ENCODE data around the gene DPP7. TPM values are rescaled to one million over a fixed set of nuclear protein-coding genes. Genes with fewer than 3 reads are reported as not detected.
A peak's percentile ranks its signal among the peaks of the same experiment; 100 is the strongest.

The DPP7 gene
- total and polyA plus RNA-seq, 2 donors (not counting 1 experiment from before 2014, with no cell fraction given): 324 to 506 TPM

DNA sequence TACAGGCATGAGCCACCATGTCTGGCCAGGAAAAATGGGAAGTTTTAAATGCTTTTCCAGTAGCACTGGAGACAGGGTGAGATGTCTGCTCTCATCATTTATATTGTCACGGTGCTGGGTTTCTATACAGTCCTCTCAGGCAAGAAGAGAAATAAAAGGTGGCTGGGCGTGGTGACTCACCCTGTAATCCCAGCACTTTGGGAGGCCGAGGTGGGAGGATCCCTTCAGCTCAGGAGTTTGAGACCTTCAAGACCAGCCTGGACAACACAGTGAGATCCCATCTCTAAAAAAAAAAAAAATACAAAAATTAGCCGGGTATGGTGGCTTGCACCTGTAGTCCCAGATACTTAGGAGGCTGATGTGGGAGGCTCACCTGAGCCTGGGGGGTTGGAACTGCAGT is 19.7 kb upstream of the DPP7 start:
- POLR2A ChIA-PET: no interaction called here
- Histone ChIP-seq H3K4me1 (ENCODE audit: control insufficient read depth in 2 of 2, insufficient read depth in 2 of 2, low read length in 2 of 2) (peaks cover 16 to 18% of the 10 kb centered on the region in 2 donors), H4K20me1 (ENCODE audit: control insufficient read depth, insufficient read depth, low read length, poor library complexity, severe bottlenecking) (no peaks in the 10 kb centered on the region), H3K36me3 (replicated peaks in 1 of 2; ENCODE audit: control extremely low read depth in 1 of 2, control insufficient read depth in 1 of 2, extremely low read depth in 1 of 2, insufficient read depth in 2 of 2, low read length in 1 of 2) (no peaks in the 10 kb centered on the region), H3K27me3 (replicated peaks in 1 of 4; ENCODE audit: control extremely low read depth in 1 of 4, control insufficient read depth in 3 of 4, insufficient read depth in 4 of 4, low read length in 3 of 4) (peaks cover 0 to 36% (median 18%) of the 10 kb centered on the region in 4 experiments), H3K4me3 (ENCODE audit: control extremely low read depth in 1 of 5, extremely low read depth in 1 of 5, insufficient read depth in 1 of 5, low read depth in 2 of 5, low read length in 4 of 5) (no peak overlapping the region), H3K9ac (ENCODE audit: low read length) (no peak overlapping the region), H3K4me2 (replicated peaks; ENCODE audit: low read depth, low read length, poor library complexity, severe bottlenecking) (no peak overlapping the region), H2AFZ (ENCODE audit: insufficient read depth, low read depth, low read length, poor library complexity, severe bottlenecking) (no peak overlapping the region), H3K27ac (ENCODE audit: low read length in 2 of 2) (no peak overlapping the region), H3K9me3 (ENCODE audit: control extremely low read depth in 1 of 3, control insufficient read depth in 2 of 3, insufficient read depth in 1 of 3, low read length in 2 of 3) (peaks cover 0 to 21% (median 0%) of the 10 kb centered on the region in 3 donors), H3K79me2 (ENCODE audit: control insufficient read depth, insufficient read depth, low read length) (peaks cover 2% of the 10 kb centered on the region)
- peaks cover 4% of the 10 kb centered on the region for H3K4me1 Mint-ChIP-seq
- CTCF ChIA-PET: interaction anchor here (0.6 to 0.7 kb wide), 2 partner anchors 186 to 484 kb away, joined by 3 read pairs; no protein-coding TSS in a partner anchor
- H3K27ac Mint-ChIP-seq: no peak overlapping the region
- peaks cover 30% of the 10 kb centered on the region for H3K27me3 Mint-ChIP-seq
- no peak overlapping the region for H3K4me3 Mint-ChIP-seq
- ATAC-seq (ENCODE audit: low read depth): no peak
- intact Hi-C loops (cut with micrococcal nuclease): no loop called here
- DNase-seq: no peak
- H3K9me3 Mint-ChIP-seq (ENCODE audit: insufficient read depth): no peaks in the 10 kb centered on the region
- no peak for TF ChIP-seq EZH2 (IDR thresholded peaks at IDR 0.05; ENCODE audit: borderline replicate concordance, insufficient read depth, low read depth, low read length, poor library complexity, severe bottlenecking)
- TF ChIP-seq, protein P1, sequence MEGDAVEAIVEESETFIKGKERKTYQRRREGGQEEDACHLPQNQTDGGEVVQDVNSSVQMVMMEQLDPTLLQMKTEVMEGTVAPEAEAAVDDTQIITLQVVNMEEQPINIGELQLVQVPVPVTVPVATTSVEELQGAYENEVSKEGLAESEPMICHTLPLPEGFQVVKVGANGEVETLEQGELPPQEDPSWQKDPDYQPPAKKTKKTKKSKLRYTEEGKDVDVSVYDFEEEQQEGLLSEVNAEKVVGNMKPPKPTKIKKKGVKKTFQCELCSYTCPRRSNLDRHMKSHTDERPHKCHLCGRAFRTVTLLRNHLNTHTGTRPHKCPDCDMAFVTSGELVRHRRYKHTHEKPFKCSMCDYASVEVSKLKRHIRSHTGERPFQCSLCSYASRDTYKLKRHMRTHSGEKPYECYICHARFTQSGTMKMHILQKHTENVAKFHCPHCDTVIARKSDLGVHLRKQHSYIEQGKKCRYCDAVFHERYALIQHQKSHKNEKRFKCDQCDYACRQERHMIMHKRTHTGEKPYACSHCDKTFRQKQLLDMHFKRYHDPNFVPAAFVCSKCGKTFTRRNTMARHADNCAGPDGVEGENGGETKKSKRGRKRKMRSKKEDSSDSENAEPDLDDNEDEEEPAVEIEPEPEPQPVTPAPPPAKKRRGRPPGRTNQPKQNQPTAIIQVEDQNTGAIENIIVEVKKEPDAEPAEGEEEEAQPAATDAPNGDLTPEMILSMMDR (IDR thresholded peaks at IDR 0.05): no peak
- WGBS (ENCODE audit: insufficient coverage): 81% methylated on average over 3 of the region's 4 CpGs

DNA sequence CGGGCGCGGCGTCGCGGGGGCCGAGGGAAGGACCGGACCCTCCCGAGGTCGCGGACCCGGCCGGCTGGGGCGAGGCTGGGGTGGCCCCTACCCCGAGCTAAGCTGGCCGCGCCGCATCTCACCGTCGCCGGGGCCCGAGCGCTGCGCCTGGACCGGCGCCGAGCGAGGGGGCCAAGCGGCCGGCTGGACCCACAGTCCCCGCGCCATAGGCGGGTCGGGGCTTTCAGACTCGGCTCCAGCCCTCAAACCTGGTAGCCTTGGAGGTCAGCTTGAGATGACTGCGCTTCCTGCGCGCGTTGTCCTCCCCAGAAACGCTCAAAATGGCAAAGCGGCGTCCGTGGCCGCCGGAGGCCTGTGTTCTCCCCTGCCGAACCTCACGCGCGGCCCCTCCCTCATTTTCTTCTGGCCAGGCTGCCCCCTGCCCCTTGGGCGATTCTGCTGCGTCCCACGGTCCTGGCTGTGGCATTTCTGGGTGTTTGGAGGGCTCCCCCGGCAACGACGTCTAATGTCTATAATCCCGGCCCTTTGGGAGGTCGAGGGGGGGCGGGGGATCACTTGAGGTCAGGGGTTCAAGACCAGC is 15.7 kb upstream of the DPP7 start:
- DNase-seq (peak; percentile 39), ATAC-seq (ENCODE audit: low read depth) (peak; percentile 1)
- Histone ChIP-seq H3K9me3 (ENCODE audit: control extremely low read depth in 1 of 3, control insufficient read depth in 2 of 3, insufficient read depth in 1 of 3, low read length in 2 of 3) (peaks cover 0 to 8% (median 0%) of the 10 kb centered on the region in 3 donors), H2AFZ (ENCODE audit: insufficient read depth, low read depth, low read length, poor library complexity, severe bottlenecking) (peak overlapping the region; percentile 86), H4K20me1 (ENCODE audit: control insufficient read depth, insufficient read depth, low read length, poor library complexity, severe bottlenecking) (no peaks in the 10 kb centered on the region), H3K4me3 (ENCODE audit: control extremely low read depth in 1 of 5, extremely low read depth in 1 of 5, insufficient read depth in 1 of 5, low read depth in 2 of 5, low read length in 4 of 5) (peak overlapping the region in 4 of 5 experiments; percentile 71 to 82 (median 74)), H3K9ac (ENCODE audit: low read length) (peak overlapping the region; percentile 84), H3K4me1 (ENCODE audit: control insufficient read depth in 2 of 2, insufficient read depth in 2 of 2, low read length in 2 of 2) (peaks cover 28 to 32% of the 10 kb centered on the region in 2 donors), H3K27me3 (replicated peaks in 1 of 4; ENCODE audit: control extremely low read depth in 1 of 4, control insufficient read depth in 3 of 4, insufficient read depth in 4 of 4, low read length in 3 of 4) (peaks cover 0 to 3% (median 0%) of the 10 kb centered on the region in 4 experiments), H3K79me2 (ENCODE audit: control insufficient read depth, insufficient read depth, low read length) (peaks cover 29% of the 10 kb centered on the region), H3K36me3 (replicated peaks in 1 of 2; ENCODE audit: control extremely low read depth in 1 of 2, control insufficient read depth in 1 of 2, extremely low read depth in 1 of 2, insufficient read depth in 2 of 2, low read length in 1 of 2) (no peaks in the 10 kb centered on the region), H3K4me2 (replicated peaks; ENCODE audit: low read depth, low read length, poor library complexity, severe bottlenecking) (peak overlapping the region; percentile 94), H3K27ac (ENCODE audit: low read length in 2 of 2) (peak overlapping the region in 1 of 2 donors; percentile 93)
- Mint-ChIP-seq H3K27ac (peak overlapping the region; percentile 62), H3K27me3 (peaks cover 10% of the 10 kb centered on the region), H3K4me1 (peaks cover 31% of the 10 kb centered on the region), H3K9me3 (ENCODE audit: insufficient read depth) (no peaks in the 10 kb centered on the region), H3K4me3 (peak overlapping the region; percentile 80)
- no peak for TF ChIP-seq EZH2 (IDR thresholded peaks at IDR 0.05; ENCODE audit: borderline replicate concordance, insufficient read depth, low read depth, low read length, poor library complexity, severe bottlenecking)
- TF ChIP-seq, protein P1 (IDR thresholded peaks at IDR 0.05): no peak
- intact Hi-C loops (cut with micrococcal nuclease): no loop called here
- CTCF ChIA-PET: interaction anchor here (0.6 to 2.6 kb wide), 11 partner anchors 11 to 907 kb away, joined by 3 to 11 read pairs (median 4); partner anchors contain the start of genes MAN1B1, RNF224 and TOR4A
- WGBS (ENCODE audit: insufficient coverage): 8% methylated on average over 55 of the region's 58 CpGs
- POLR2A ChIA-PET: interaction anchor here (0.6 to 3.2 kb wide), 12 partner anchors 15 to 519 kb away, joined by 3 to 21 read pairs (median 4); partner anchors contain the start of genes ANAPC2, DPP7, MAN1B1 and SSNA1
